ENCODE measurements around the gene HDDC3.

Gene HDDC3

DNA sequence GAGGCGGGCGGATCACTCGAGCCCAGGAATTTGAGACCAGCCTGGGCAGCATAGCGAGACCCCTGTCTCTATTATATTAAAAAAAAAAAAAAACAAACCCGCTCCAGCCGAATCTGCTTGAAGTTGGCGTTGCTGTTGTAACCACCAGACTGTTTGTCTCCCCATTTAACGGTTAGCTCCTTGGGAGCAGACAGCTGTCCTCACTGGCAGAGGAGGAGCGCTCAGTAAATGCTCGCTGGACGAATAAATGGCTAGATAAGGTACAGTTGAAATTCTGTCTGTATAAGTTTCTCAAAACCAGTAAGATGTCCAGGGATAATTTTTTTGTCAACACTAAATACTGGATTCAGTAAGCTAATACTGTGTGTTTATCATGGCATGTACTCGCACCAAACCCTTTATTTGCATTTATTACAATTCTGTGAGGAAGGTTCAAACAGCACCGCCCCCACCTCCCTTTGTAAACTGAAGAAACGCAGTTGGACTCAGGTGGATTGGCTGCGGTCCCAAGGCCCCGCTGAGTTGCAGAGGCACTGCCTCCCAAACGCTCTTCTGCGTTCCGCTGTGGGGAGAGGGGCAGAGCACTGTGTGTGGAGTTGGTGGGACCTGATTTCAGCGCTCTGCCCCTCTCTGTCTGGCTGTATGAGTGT lies 23.4 kb upstream of the HDDC3 start:
- ChIA-PET POLR2A (interaction anchor here (0.7 to 6.2 kb wide), 6 partner anchors 10 to 67 kb away, joined by 3 to 60 read pairs (median 6); partner anchors contain the start of genes HDDC3, PRC1, UNC45A and VPS33B), CTCF (interaction anchor here (0.6 to 8.4 kb wide), 14 partner anchors 11 to 316 kb away, joined by 3 to 77 read pairs (median 5); partner anchors contain the start of genes HDDC3 and UNC45A)
- TF ChIP-seq NFRKB (IDR thresholded peaks at IDR 0.05) (no peak), FOXA1 (IDR thresholded peaks at IDR 0.05) (no peak), TARDBP (IDR thresholded peaks at IDR 0.05) (no peak), FOXK2 (IDR thresholded peaks at IDR 0.05) (no peak), ARNT (IDR thresholded peaks at IDR 0.05) (no peak), SP1 (IDR thresholded peaks at IDR 0.05) (no peak), ELF4 (IDR thresholded peaks at IDR 0.05) (no peak), FOXM1 (IDR thresholded peaks at IDR 0.05; ENCODE audit: borderline replicate concordance) (no peak), HDGF (IDR thresholded peaks at IDR 0.05; ENCODE audit: borderline replicate concordance) (no peak), BHLHE40 (IDR thresholded peaks at IDR 0.05; ENCODE audit: borderline replicate concordance) (no peak), LEF1 (IDR thresholded peaks at IDR 0.05; ENCODE audit: borderline replicate concordance) (no peak)
- TF ChIP-seq, protein P1, sequence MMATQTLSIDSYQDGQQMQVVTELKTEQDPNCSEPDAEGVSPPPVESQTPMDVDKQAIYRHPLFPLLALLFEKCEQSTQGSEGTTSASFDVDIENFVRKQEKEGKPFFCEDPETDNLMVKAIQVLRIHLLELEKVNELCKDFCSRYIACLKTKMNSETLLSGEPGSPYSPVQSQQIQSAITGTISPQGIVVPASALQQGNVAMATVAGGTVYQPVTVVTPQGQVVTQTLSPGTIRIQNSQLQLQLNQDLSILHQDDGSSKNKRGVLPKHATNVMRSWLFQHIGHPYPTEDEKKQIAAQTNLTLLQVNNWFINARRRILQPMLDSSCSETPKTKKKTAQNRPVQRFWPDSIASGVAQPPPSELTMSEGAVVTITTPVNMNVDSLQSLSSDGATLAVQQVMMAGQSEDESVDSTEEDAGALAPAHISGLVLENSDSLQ (IDR thresholded peaks at IDR 0.05) = no peak
- no peak for DNase-seq (ENCODE audit: extremely low spot score)

DNA sequence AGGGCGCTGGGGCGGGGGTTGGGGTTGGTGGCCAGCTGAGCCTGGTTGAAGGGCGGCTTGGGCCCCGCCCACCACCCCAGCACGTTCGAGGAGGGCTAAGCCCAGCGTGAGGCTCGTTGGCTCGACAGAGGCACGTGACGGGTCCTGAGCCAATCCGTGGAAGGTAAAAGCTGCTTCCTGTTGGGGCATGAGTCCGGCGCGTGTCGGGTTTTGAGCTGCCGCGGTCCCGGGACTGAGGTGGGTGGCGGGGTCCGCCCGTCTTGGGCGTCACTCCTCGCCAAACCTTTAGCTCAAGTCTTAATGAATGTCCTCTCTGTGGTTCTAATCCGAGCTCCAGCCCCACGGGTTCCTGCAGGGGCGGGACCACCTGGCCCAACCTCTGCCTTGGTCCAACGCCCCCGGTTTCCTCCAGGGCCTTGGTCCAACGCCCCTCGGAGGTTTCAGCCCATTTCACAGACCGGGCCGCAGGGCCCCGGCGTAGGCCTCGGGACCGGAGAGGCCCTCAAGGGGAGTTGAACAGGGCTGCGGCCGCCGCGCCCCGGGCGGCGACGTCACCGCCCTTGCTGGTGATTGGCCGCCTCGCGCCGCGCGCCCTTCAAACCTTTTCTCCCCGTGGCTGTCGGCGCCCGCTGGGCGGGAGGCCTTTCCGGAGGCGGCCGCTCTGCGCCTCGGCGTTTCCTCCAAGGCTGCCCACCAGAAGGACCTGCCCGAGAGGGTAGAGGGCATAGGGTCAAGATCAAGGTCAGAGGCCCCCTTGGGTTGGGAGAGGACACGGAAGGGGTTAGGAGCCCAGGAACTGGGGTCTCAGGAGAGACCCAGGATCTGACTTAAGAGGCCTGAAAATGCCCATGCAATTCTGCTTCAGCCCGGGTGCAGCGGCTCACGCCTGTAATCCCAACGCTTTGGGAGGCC lies 22.6 kb upstream of the HDDC3 start, which contains the start of gene RCCD1:
RCCD1 (plus strand) TSS at position 173 of the 912 bp plus-strand sequence. CDS start 1,851 bp downstream, outside the sequence.
- TF ChIP-seq ELF4 (IDR thresholded peaks at IDR 0.05) = peak; percentile 51
- TF ChIP-seq ZNF384 (IDR thresholded peaks at IDR 0.05) = no peak
- TF ChIP-seq HDGF (IDR thresholded peaks at IDR 0.05; ENCODE audit: borderline replicate concordance) = 0 out of 2 replicates have a peak, but pooled peaks have one; percentile 54
- 0 out of 2 replicates have a peak, but pooled peaks have one; percentile 61 for TF ChIP-seq LEF1 (IDR thresholded peaks at IDR 0.05; ENCODE audit: borderline replicate concordance)
- no peak for TF ChIP-seq ARNT (IDR thresholded peaks at IDR 0.05)
- TF ChIP-seq, protein P1 (IDR thresholded peaks at IDR 0.05) = no peak
- TF ChIP-seq TARDBP (IDR thresholded peaks at IDR 0.05) = no peak
- peak; percentile 96 for TF ChIP-seq L3MBTL2 (conservative IDR thresholded peaks at IDR 0.05)
- no peak for TF ChIP-seq FOXK2 (IDR thresholded peaks at IDR 0.05)
- TF ChIP-seq FOXM1 (IDR thresholded peaks at IDR 0.05; ENCODE audit: borderline replicate concordance) = peak; percentile 98
- no peak for TF ChIP-seq CTBP1 (IDR thresholded peaks at IDR 0.05; ENCODE audit: borderline replicate concordance)
- no peak for TF ChIP-seq SUZ12 (IDR thresholded peaks at IDR 0.05)
- TF ChIP-seq BHLHE40 (IDR thresholded peaks at IDR 0.05; ENCODE audit: borderline replicate concordance) = no peak
- no peak for TF ChIP-seq SP1 (IDR thresholded peaks at IDR 0.05)
- TF ChIP-seq NFRKB (IDR thresholded peaks at IDR 0.05) = peak; percentile 42; the same call in 1 of the 2 replicates
- no peak for TF ChIP-seq FOXA1 (IDR thresholded peaks at IDR 0.05)
- POLR2A ChIA-PET = interaction anchor here (0.6 to 6.2 kb wide), 19 partner anchors 9 to 95 kb away, joined by 3 to 60 read pairs (median 5); partner anchors contain the start of genes HDDC3, MAN2A2, UNC45A and VPS33B
- CTCF ChIA-PET = interaction anchor here (0.6 to 8.4 kb wide), 6 partner anchors 11 to 317 kb away, joined by 3 to 77 read pairs (median 4); partner anchors contain the start of genes HDDC3 and UNC45A
- peak; percentile 98 for DNase-seq (ENCODE audit: extremely low spot score)

DNA sequence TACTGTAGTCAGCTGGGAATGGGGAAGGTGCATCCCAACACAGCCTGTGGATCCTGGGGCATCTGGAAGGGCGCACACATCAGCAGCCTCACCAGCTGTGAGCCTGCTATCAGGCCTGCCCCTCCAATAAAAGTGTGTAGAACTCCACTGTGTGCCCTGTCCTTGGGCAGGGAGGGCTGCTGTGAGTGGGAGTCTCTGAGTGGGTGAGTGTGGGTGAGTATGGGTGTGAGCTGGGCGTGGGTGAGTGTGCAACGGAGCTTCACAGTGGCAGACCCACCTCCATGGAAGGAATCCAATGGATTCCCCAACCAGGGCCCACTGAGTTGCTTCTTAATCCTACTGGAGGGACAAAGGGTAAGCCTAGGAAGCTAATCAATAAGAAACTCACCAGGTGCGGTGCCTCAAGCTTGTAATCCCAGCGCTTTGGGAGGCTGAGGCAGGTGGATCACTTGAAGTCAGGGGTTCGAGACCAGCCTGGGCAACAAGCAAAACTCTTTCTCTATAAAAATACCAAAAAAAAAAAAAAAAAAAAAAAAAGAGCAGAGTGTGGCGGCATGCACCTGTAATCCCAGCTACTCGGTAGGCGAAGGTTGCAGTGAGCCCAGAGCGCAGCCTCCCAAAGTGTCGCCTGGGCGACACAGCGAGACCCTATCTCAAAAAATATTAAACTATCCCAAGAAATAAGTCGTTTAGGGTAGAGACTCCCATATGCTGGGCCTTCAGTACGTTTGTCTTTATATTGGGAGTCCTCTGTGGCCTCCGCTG lies 21.8 kb upstream of the HDDC3 start:
- no peak for DNase-seq (ENCODE audit: extremely low spot score)
- ChIA-PET POLR2A (interaction anchor here (0.6 to 6.2 kb wide), 18 partner anchors 8 to 1995 kb away, joined by 3 to 60 read pairs (median 4); partner anchors contain the start of genes HDDC3, MAN2A2, UNC45A and VPS33B), CTCF (interaction anchor here (0.7 to 8.4 kb wide), 4 partner anchors 20 to 318 kb away, joined by 3 to 77 read pairs (median 6); partner anchors contain the start of genes HDDC3 and UNC45A)
- no peak for TF ChIP-seq SP1 (IDR thresholded peaks at IDR 0.05)
- no peak for TF ChIP-seq FOXM1 (IDR thresholded peaks at IDR 0.05; ENCODE audit: borderline replicate concordance)
- TF ChIP-seq LEF1 (IDR thresholded peaks at IDR 0.05; ENCODE audit: borderline replicate concordance) = no peak
- TF ChIP-seq FOXA1 (IDR thresholded peaks at IDR 0.05) = no peak
- no peak for TF ChIP-seq L3MBTL2 (conservative IDR thresholded peaks at IDR 0.05)
- TF ChIP-seq NFRKB (IDR thresholded peaks at IDR 0.05) = no peak
- TF ChIP-seq, protein P1 (IDR thresholded peaks at IDR 0.05) = no peak
- no peak for TF ChIP-seq ARNT (IDR thresholded peaks at IDR 0.05)
- no peak for TF ChIP-seq FOXK2 (IDR thresholded peaks at IDR 0.05)
- TF ChIP-seq TARDBP (IDR thresholded peaks at IDR 0.05) = no peak
- no peak for TF ChIP-seq SUZ12 (IDR thresholded peaks at IDR 0.05)
- TF ChIP-seq ELF4 (IDR thresholded peaks at IDR 0.05) = no peak
- TF ChIP-seq ZNF384 (IDR thresholded peaks at IDR 0.05) = no peak
- no peak for TF ChIP-seq BHLHE40 (IDR thresholded peaks at IDR 0.05; ENCODE audit: borderline replicate concordance)
- TF ChIP-seq HDGF (IDR thresholded peaks at IDR 0.05; ENCODE audit: borderline replicate concordance) = no peak
- no peak for TF ChIP-seq CTBP1 (IDR thresholded peaks at IDR 0.05; ENCODE audit: borderline replicate concordance)

Measured in HEK293T (cell line).